CD14-positive monocyte (primary cell): Measurements from ENCODE around the gene CARMIL1. TPM values are rescaled to one million over a fixed set of nuclear protein-coding genes. Genes with fewer than 3 reads are reported as not detected.

Source experiments
- DNase-seq, 3 donors: peaks; one replicate each; pipeline ENCODE4 v3.0.0-alpha.2; 2011 to 2022
- H2AFZ ChIP-seq: 2 replicates; pipeline ENCODE4 v1.6.0; 2012; ENCODE audit warnings: mild to moderate bottlenecking, low read depth, low read length, inconsistent platforms; ENCODE audit not compliant: insufficient read depth, poor library complexity, severe bottlenecking
- H3K27ac ChIP-seq, 2 donors: 1 replicate in 1 of 2; 2 replicates in 1 of 2; pipeline ENCODE4 v1.5.1; 2012 to 2013; ENCODE audit warnings: low read length in 2 of 2, control low read depth in 1 of 2, inconsistent platforms in 1 of 2, low read depth in 1 of 2, mild to moderate bottlenecking in 1 of 2
- H3K27me3 ChIP-seq, 2 donors: one replicate each; pipeline versions ENCODE4 v1.6.0 to v1.6.1; 2011 to 2013; ENCODE audit warnings: low read length in 2 of 2; ENCODE audit not compliant: control insufficient read depth in 2 of 2, insufficient read depth in 2 of 2
- H3K36me3 ChIP-seq, 2 donors: replicated peaks in 1 of 2; 1 replicate in 1 of 2; 2 replicates in 1 of 2; pipeline versions ENCODE4 v1.5.1 to v1.6.1; 2012 to 2013; ENCODE audit warnings: low read length in 2 of 2, control low read depth in 1 of 2, inconsistent platforms in 1 of 2, mild to moderate bottlenecking in 1 of 2; ENCODE audit not compliant: insufficient read depth in 2 of 2, control insufficient read depth in 1 of 2
- H3K4me1 ChIP-seq, 2 donors: 1 replicate in 1 of 2; 2 replicates in 1 of 2; pipeline versions ENCODE4 v1.5.1 to v1.6.1; 2012 to 2013; ENCODE audit warnings: low read length in 2 of 2, control low read depth in 1 of 2, inconsistent platforms in 1 of 2, mild to moderate bottlenecking in 1 of 2, moderate library complexity in 1 of 2; ENCODE audit not compliant: insufficient read depth in 2 of 2, control insufficient read depth in 1 of 2
- H3K4me2 ChIP-seq: replicated peaks from 2 replicates; pipeline ENCODE3; 2012; ENCODE audit warnings: low read length, moderate library complexity, mild to moderate bottlenecking; ENCODE audit not compliant: poor library complexity, severe bottlenecking; ENCODE audit errors: extremely low read depth
- H3K4me3 ChIP-seq, 3 experiments: fragments of 200-600 bp in 1 of 3; sonication (generic) in 1 of 3; replicated peaks in 1 of 3; 1 replicate in 2 of 3; 2 replicates in 1 of 3; pipeline ENCODE4 v1.5.1; 2011 to 2013; ENCODE audit warnings: low read length in 3 of 3, mild to moderate bottlenecking in 3 of 3, control low read depth in 2 of 3, low read depth in 2 of 3, inconsistent platforms in 1 of 3, moderate library complexity in 1 of 3
- H3K79me2 ChIP-seq: 2 replicates; pipeline ENCODE4 v1.6.0; 2012; ENCODE audit warnings: mild to moderate bottlenecking, control low read depth, inconsistent platforms, low read length, moderate library complexity; ENCODE audit not compliant: insufficient read depth
- H3K9ac ChIP-seq: 2 replicates; pipeline ENCODE4 v1.6.0; 2017; ENCODE audit warnings: low read length, mild to moderate bottlenecking; ENCODE audit not compliant: insufficient read depth, poor library complexity, severe bottlenecking
- H3K9me3 ChIP-seq, 2 donors: replicated peaks in 1 of 2; 1 replicate in 1 of 2; 2 replicates in 1 of 2; pipeline versions ENCODE4 v1.5.1 to v1.6.1; 2012 to 2013; ENCODE audit warnings: low read length in 2 of 2, control low read depth in 1 of 2; ENCODE audit not compliant: control insufficient read depth in 1 of 2, insufficient read depth in 1 of 2
- H4K20me1 ChIP-seq: 2 replicates; pipeline ENCODE4 v1.6.0; 2012; ENCODE audit warnings: mild to moderate bottlenecking, low read length, control low read depth, moderate library complexity; ENCODE audit not compliant: insufficient read depth
- H3K27ac Mint-ChIP-seq, 7 donors: one replicate each; pipeline ENCODE4 v1.8.0; 2020; ENCODE audit warnings: mild to moderate bottlenecking in 7 of 7, mixed read lengths in 7 of 7, moderate library complexity in 6 of 7, inconsistent platforms in 2 of 7
- H3K27me3 Mint-ChIP-seq, 3 donors: one replicate each; pipeline ENCODE4 v1.8.0; 2021 to 2022; ENCODE audit warnings: low read depth in 3 of 3, mild to moderate bottlenecking in 3 of 3, mixed read lengths in 3 of 3, moderate library complexity in 3 of 3, inconsistent platforms in 1 of 3
- H3K36me3 Mint-ChIP-seq, 2 donors: one replicate each; pipeline ENCODE4 v1.8.0; 2020; ENCODE audit warnings: mixed read lengths in 2 of 2, inconsistent platforms in 1 of 2, mild to moderate bottlenecking in 1 of 2
- H3K4me1 Mint-ChIP-seq: one replicate; pipeline ENCODE4 v1.8.0; 2020; ENCODE audit warnings: mild to moderate bottlenecking, mixed read lengths
- H3K4me3 Mint-ChIP-seq, 2 donors: one replicate each; pipeline ENCODE4 v1.8.0; 2020; ENCODE audit warnings: mild to moderate bottlenecking in 2 of 2, mixed read lengths in 2 of 2, moderate library complexity in 1 of 2
- H3K9me3 Mint-ChIP-seq, 7 donors: one replicate each; pipeline ENCODE4 v1.8.0; 2020 to 2022; ENCODE audit warnings: mixed read lengths in 7 of 7, mild to moderate bottlenecking in 6 of 7, moderate library complexity in 6 of 7, inconsistent platforms in 2 of 7
- CTCF ChIP-seq: fragments of 200-600 bp; IDR thresholded peaks from one replicate; pipeline ENCODE4 v1.8.0; 2022; ENCODE audit warnings: antibody characterized with exemption, mild to moderate bottlenecking
- WGBS: methylation state at CpG from one replicate; pipeline ENCODE4 v1.1.5; 2013; ENCODE audit warnings: missing lambda C conversion rate; ENCODE audit not compliant: insufficient coverage; 5-methylcytosine and 5-hydroxymethylcytosine counted together
- intact Hi-C, 2 donors: fragments of 100-400 bp; cut with micrococcal nuclease; formaldehyde crosslinking; loops; one replicate each; pipeline versions ENCODE4 v1.15.0 to v1.15.1; 2023
- polyA plus RNA-seq, 3 donors: library from polyadenylated mRNA; depleted of rRNA in 1 of 3; unstranded in 2 of 3; stranded (reverse) in 1 of 3; fragments of 300-500 nt in 2 of 3; fragments of >200 nt in 1 of 3; fragmentation: Illumina TruSeq in 2 of 3; gene quantifications; 1 replicate in 2 of 3; 2 replicates in 1 of 3; pipeline ENCODE4 v1.2.3, GENCODE V29; 2012 to 2021

CARMIL1 gene
- polyA plus RNA-seq, 3 donors, result 0.30 to 0.49 (median 0.41) TPM

- TF ChIP-seq CTCF, result no peak
- intact Hi-C loops, result no loop called here
- Histone ChIP-seq H3K27ac (no peak overlapping the region), H3K9me3 (no peaks in the 10 kb centered on the region), H3K27me3 (no peaks in the 10 kb centered on the region), H3K4me2 (no peak overlapping the region), H3K4me3 (no peak overlapping the region), H2AFZ (no peak overlapping the region), H4K20me1 (no peaks in the 10 kb centered on the region), H3K4me1 (peaks cover 6 to 8% of the 10 kb centered on the region in 2 donors), H3K9ac (no peak overlapping the region), H3K36me3 (no peaks in the 10 kb centered on the region), H3K79me2 (no peaks in the 10 kb centered on the region)
- WGBS, result no CpG with 5 or more reads among the region's 2 CpGs
- H3K27me3 Mint-ChIP-seq, result peaks cover 0 to 3% (median 0%) of the 10 kb centered on the region in 3 donors
- no peak for DNase-seq
- H3K4me3 Mint-ChIP-seq, result no peak overlapping the region
- peaks cover 12% of the 10 kb centered on the region for H3K4me1 Mint-ChIP-seq
- no peak overlapping the region for H3K27ac Mint-ChIP-seq
- H3K9me3 Mint-ChIP-seq, result peaks cover 0 to 3% (median 0%) of the 10 kb centered on the region in 7 donors
- H3K36me3 Mint-ChIP-seq, result peaks cover 0 to 10% of the 10 kb centered on the region in 2 donors
These were observed 57.8 kb downstream of the CARMIL1 start for GRCh38 chr6:25336996-25337395.

GRCh38 chr6:25337431-25337830 is 58.3 kb downstream of the CARMIL1 start:
- no peaks in the 10 kb centered on the region for H3K79me2 ChIP-seq
- no peak for TF ChIP-seq CTCF
- no peak overlapping the region for H2AFZ ChIP-seq
- H3K4me3 ChIP-seq, result no peak overlapping the region
- no peaks in the 10 kb centered on the region for H3K9me3 ChIP-seq
- H3K36me3 Mint-ChIP-seq, result peaks cover 0 to 10% of the 10 kb centered on the region in 2 donors
- H3K4me1 Mint-ChIP-seq, result peaks cover 8% of the 10 kb centered on the region
- H3K27me3 Mint-ChIP-seq, result peaks cover 0 to 3% (median 0%) of the 10 kb centered on the region in 3 donors
- H3K27ac Mint-ChIP-seq, result no peak overlapping the region
- WGBS, result 92% methylated on average over 3 of the region's 4 CpGs
- no peaks in the 10 kb centered on the region for H3K27me3 ChIP-seq
- H3K36me3 ChIP-seq, result no peaks in the 10 kb centered on the region
- intact Hi-C loops, result no loop called here
- H3K9ac ChIP-seq, result no peak overlapping the region
- H3K4me1 ChIP-seq, result peaks cover 6 to 8% of the 10 kb centered on the region in 2 donors
- H3K27ac ChIP-seq, result no peak overlapping the region
- H4K20me1 ChIP-seq, result no peaks in the 10 kb centered on the region
- H3K4me3 Mint-ChIP-seq, result no peak overlapping the region
- no peak overlapping the region for H3K4me2 ChIP-seq
- H3K9me3 Mint-ChIP-seq, result peaks cover 0 to 3% (median 0%) of the 10 kb centered on the region in 7 donors
- DNase-seq, result no peak
